GM23248 (cell line): ENCODE measurements around the gene GPNMB.

ENCODE experiments used
- EZH2 ChIP-seq: fragments of 200-600 bp; sonication (generic); IDR thresholded peaks from 2 replicates; pipeline ENCODE4 v1.6.1; 2018; ENCODE audit warnings: antibody characterized with exemption, mild to moderate bottlenecking; ENCODE audit not compliant: insufficient read depth, poor library complexity, severe bottlenecking
- EZH2phosphoT487 ChIP-seq: fragments of 200-600 bp; sonication (generic); IDR thresholded peaks from 2 replicates; pipeline ENCODE4 v1.6.1; 2018; ENCODE audit warnings: antibody characterized with exemption, moderate library complexity, mild to moderate bottlenecking, low read depth; ENCODE audit not compliant: insufficient read depth

- TF ChIP-seq EZH2 (no peak), EZH2phosphoT487 (no peak)
Observed at GRCh38 chr7:23266918-23267317, 20.3 kb downstream of the GPNMB start.
